SK-N-SH treated with all-trans-retinoic acid at 6 μM for 48 hours (cell line): ENCODE measurements around the gene RRAD.

Experiments used
- BACH2 ChIP-seq: fragments of 250-450 bp; sonication (Bioruptor Pico); IDR thresholded peaks from 2 replicates; pipeline ENCODE4 v1.9.0; 2021; ENCODE audit warnings: mild to moderate bottlenecking, borderline replicate concordance
- ESRRG ChIP-seq: fragments of 250-450 bp; sonication (Bioruptor Pico); IDR thresholded peaks from 2 replicates; pipeline ENCODE4 v1.6.1; 2021; ENCODE audit warnings: mild to moderate bottlenecking
- GLIS3 ChIP-seq: fragments of 250-450 bp; sonication (Bioruptor Pico); IDR thresholded peaks from 2 replicates; pipeline ENCODE4 v1.5.0; 2020; ENCODE audit warnings: mild to moderate bottlenecking, moderate library complexity
- ISL1 ChIP-seq: fragments of 250-450 bp; sonication (Bioruptor Pico); IDR thresholded peaks from 2 replicates; pipeline ENCODE4 v2.1.2; 2022; ENCODE audit warnings: mild to moderate bottlenecking, moderate library complexity
- OSR1 ChIP-seq: fragments of 250-450 bp; sonication (Bioruptor Pico); IDR thresholded peaks from 2 replicates; pipeline ENCODE4 v1.8.0; 2022; ENCODE audit warnings: moderate library complexity, mild to moderate bottlenecking, inconsistent platforms
- SNAI2 ChIP-seq: fragments of 250-450 bp; sonication (Bioruptor Pico); IDR thresholded peaks from 2 replicates; pipeline ENCODE4 v1.5.0; 2020; ENCODE audit warnings: mild to moderate bottlenecking, moderate library complexity
- TCF4 ChIP-seq: fragments of 250-450 bp; sonication (Bioruptor Pico); IDR thresholded peaks from 2 replicates; pipeline ENCODE4 v1.8.0; 2021; ENCODE audit warnings: mild to moderate bottlenecking, moderate library complexity, borderline replicate concordance
- ZFP30 ChIP-seq: fragments of 450-650 bp; formaldehyde crosslinking; IDR thresholded peaks from 2 replicates; pipeline ENCODE4 v1.5.0; 2022; ENCODE audit warnings: mild to moderate bottlenecking, moderate library complexity
- ZNF8 ChIP-seq: fragments of 450-650 bp; formaldehyde crosslinking; IDR thresholded peaks from 2 replicates; pipeline ENCODE4 v1.5.0; 2020; ENCODE audit warnings: mild to moderate bottlenecking, moderate library complexity
- TF ChIP-seq, protein P1 (sequence below): fragments of 250-450 bp; sonication (Bioruptor Pico); IDR thresholded peaks from 2 replicates; pipeline ENCODE4 v1.5.1; 2020; ENCODE audit warnings: low read depth, mild to moderate bottlenecking, moderate library complexity
- TF ChIP-seq, protein P2 (sequence below): fragments of 250-450 bp; sonication (Bioruptor Pico); IDR thresholded peaks from 2 replicates; pipeline ENCODE4 v1.5.1; 2021; ENCODE audit warnings: mild to moderate bottlenecking, moderate library complexity
- TF ChIP-seq, protein P3 (sequence below): fragments of 250-450 bp; sonication (Bioruptor Pico); IDR thresholded peaks from 2 replicates; pipeline ENCODE4 v1.8.0; 2020; ENCODE audit warnings: mild to moderate bottlenecking, moderate library complexity, borderline replicate concordance
- TF ChIP-seq, protein P4 (sequence below): fragments of 250-450 bp; sonication (Bioruptor Pico); IDR thresholded peaks from 2 replicates; pipeline ENCODE4 v1.5.0; 2020; ENCODE audit warnings: mild to moderate bottlenecking, moderate library complexity

DNA sequence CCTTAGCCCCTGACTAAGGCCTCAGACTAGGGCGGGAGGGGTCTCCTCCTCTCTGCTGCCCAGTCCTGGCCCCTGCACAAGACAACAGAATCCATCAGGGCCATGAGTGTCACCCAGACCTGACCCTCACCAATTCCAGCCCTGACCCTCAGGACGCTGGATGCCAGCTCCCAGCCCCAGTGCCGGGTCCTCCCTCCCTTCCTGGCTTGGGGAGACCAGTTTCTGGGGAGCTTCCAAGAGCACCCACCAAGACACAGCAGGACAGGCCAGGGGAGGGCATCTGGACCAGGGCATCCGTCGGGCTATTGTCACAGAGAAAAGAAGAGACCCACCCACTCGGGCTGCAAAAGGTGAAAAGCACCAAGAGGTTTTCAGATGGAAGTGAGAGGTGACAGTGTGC is 48.4 kb upstream of the RRAD start:
- TF ChIP-seq, protein P1, sequence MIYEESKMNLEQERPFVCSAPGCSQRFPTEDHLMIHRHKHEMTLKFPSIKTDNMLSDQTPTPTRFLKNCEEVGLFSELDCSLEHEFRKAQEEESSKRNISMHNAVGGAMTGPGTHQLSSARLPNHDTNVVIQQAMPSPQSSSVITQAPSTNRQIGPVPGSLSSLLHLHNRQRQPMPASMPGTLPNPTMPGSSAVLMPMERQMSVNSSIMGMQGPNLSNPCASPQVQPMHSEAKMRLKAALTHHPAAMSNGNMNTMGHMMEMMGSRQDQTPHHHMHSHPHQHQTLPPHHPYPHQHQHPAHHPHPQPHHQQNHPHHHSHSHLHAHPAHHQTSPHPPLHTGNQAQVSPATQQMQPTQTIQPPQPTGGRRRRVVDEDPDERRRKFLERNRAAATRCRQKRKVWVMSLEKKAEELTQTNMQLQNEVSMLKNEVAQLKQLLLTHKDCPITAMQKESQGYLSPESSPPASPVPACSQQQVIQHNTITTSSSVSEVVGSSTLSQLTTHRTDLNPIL (CRISPR knock-in tag) = no peak
- TF ChIP-seq ZNF8 (CRISPR knock-in tag) = no peak
- TF ChIP-seq, protein P2, sequence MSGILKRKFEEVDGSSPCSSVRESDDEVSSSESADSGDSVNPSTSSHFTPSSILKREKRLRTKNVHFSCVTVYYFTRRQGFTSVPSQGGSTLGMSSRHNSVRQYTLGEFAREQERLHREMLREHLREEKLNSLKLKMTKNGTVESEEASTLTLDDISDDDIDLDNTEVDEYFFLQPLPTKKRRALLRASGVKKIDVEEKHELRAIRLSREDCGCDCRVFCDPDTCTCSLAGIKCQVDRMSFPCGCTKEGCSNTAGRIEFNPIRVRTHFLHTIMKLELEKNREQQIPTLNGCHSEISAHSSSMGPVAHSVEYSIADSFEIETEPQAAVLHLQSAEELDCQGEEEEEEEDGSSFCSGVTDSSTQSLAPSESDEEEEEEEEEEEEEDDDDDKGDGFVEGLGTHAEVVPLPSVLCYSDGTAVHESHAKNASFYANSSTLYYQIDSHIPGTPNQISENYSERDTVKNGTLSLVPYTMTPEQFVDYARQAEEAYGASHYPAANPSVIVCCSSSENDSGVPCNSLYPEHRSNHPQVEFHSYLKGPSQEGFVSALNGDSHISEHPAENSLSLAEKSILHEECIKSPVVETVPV (CRISPR knock-in tag) = no peak
- TF ChIP-seq ZFP30 = no peak
- no peak for TF ChIP-seq ISL1 (CRISPR knock-in tag)
- no peak for TF ChIP-seq BACH2
- TF ChIP-seq SNAI2 (CRISPR knock-in tag) = no peak
- no peak for TF ChIP-seq GLIS3 (CRISPR knock-in tag)
- TF ChIP-seq ESRRG = no peak
- no peak for TF ChIP-seq OSR1 (CRISPR knock-in tag)
- TF ChIP-seq, protein P3, sequence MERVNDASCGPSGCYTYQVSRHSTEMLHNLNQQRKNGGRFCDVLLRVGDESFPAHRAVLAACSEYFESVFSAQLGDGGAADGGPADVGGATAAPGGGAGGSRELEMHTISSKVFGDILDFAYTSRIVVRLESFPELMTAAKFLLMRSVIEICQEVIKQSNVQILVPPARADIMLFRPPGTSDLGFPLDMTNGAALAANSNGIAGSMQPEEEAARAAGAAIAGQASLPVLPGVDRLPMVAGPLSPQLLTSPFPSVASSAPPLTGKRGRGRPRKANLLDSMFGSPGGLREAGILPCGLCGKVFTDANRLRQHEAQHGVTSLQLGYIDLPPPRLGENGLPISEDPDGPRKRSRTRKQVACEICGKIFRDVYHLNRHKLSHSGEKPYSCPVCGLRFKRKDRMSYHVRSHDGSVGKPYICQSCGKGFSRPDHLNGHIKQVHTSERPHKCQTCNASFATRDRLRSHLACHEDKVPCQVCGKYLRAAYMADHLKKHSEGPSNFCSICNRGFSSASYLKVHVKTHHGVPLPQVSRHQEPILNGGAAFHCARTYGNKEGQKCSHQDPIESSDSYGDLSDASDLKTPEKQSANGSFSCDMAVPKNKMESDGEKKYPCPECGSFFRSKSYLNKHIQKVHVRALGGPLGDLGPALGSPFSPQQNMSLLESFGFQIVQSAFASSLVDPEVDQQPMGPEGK (CRISPR knock-in tag) = no peak
- TF ChIP-seq, protein P4, sequence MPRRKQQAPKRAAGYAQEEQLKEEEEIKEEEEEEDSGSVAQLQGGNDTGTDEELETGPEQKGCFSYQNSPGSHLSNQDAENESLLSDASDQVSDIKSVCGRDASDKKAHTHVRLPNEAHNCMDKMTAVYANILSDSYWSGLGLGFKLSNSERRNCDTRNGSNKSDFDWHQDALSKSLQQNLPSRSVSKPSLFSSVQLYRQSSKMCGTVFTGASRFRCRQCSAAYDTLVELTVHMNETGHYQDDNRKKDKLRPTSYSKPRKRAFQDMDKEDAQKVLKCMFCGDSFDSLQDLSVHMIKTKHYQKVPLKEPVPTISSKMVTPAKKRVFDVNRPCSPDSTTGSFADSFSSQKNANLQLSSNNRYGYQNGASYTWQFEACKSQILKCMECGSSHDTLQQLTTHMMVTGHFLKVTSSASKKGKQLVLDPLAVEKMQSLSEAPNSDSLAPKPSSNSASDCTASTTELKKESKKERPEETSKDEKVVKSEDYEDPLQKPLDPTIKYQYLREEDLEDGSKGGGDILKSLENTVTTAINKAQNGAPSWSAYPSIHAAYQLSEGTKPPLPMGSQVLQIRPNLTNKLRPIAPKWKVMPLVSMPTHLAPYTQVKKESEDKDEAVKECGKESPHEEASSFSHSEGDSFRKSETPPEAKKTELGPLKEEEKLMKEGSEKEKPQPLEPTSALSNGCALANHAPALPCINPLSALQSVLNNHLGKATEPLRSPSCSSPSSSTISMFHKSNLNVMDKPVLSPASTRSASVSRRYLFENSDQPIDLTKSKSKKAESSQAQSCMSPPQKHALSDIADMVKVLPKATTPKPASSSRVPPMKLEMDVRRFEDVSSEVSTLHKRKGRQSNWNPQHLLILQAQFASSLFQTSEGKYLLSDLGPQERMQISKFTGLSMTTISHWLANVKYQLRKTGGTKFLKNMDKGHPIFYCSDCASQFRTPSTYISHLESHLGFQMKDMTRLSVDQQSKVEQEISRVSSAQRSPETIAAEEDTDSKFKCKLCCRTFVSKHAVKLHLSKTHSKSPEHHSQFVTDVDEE (CRISPR knock-in tag) = no peak
- no peak for TF ChIP-seq TCF4 (CRISPR knock-in tag)
